Head of caudate nucleus (tissue), 42 donors: Measurements from ENCODE around the gene TWSG1.
"Not testable (repeated sequence)": the region's sequence is repeated elsewhere in the genome, so short reads cannot be mapped to it uniquely, and the experiment has no call there.

Experiments
- DNase-seq, 42 donors: peaks; one replicate each; pipeline versions ENCODE4 v3.0.0 to v3.0.0-alpha.2; 2020 to 2021; ENCODE audit warnings: mixed read lengths in 7 of 42
- intact Hi-C: fragments of 100-400 bp; cut with DNase I; formaldehyde crosslinking; loops from one replicate; pipeline ENCODE4 v1.15.0; 2022

TWSG1 gene

GRCh38 chr18:9373254-9373653 lies 38.7 kb downstream of the TWSG1 start:
- intact Hi-C loops, DNase-seq: not testable (repeated sequence)

GRCh38 chr18:9379118-9379517 lies 44.5 kb downstream of the TWSG1 start:
- no peak for DNase-seq
- intact Hi-C loops, result no loop called here

- intact Hi-C loops, result no loop called here
- DNase-seq, result no peak
These were observed 45.5 kb downstream of the TWSG1 start for GRCh38 chr18:9380101-9380500.

- intact Hi-C loops, result no loop called here
- peak in 7 of 42 donors; percentile 8 to 57 (median 23) for DNase-seq
These were observed 46.2 kb downstream of the TWSG1 start for GRCh38 chr18:9380621-9381395.

GRCh38 chr18:9386879-9387278 lies 52.3 kb downstream of the TWSG1 start:
- intact Hi-C loops, result no loop called here

GRCh38 chr18:9387891-9388290 lies 53.3 kb downstream of the TWSG1 start:
- intact Hi-C loops, result no loop called here
- DNase-seq, result no peak

More at GRCh38 chr18:9386879-9387278, 52.3 kb downstream of the TWSG1 start:
- no peak for DNase-seq

GRCh38 chr18:9389706-9390105 lies 55.1 kb downstream of the TWSG1 start:
- intact Hi-C loops, result no loop called here
- no peak for DNase-seq

GRCh38 chr18:9392726-9393125 lies 58.2 kb downstream of the TWSG1 start:
- intact Hi-C loops, result no loop called here
- no peak for DNase-seq

GRCh38 chr18:9394046-9394445 lies 59.5 kb downstream of the TWSG1 start:
- no peak for DNase-seq

GRCh38 chr18:9400197-9400596 lies 65.6 kb downstream of the TWSG1 start:
- intact Hi-C loops, result no loop called here

More at GRCh38 chr18:9394046-9394445, 59.5 kb downstream of the TWSG1 start:
- intact Hi-C loops, result no loop called here

GRCh38 chr18:9401176-9401575 lies 66.6 kb downstream of the TWSG1 start:
- DNase-seq, result no peak
- intact Hi-C loops, result no loop called here

More at GRCh38 chr18:9400197-9400596, 65.6 kb downstream of the TWSG1 start:
- DNase-seq, result peak in 1 of 42 donors; percentile 26

- DNase-seq, intact Hi-C loops: not testable (repeated sequence)
These were observed 67.9 kb downstream of the TWSG1 start for GRCh38 chr18:9402358-9403007.

- intact Hi-C loops, result no loop called here
- DNase-seq, result no peak
These were observed 69.4 kb downstream of the TWSG1 start for GRCh38 chr18:9403795-9404564.

GRCh38 chr18:9404565-9405060 lies 70.0 kb downstream of the TWSG1 start:
- intact Hi-C loops, result no loop called here
- no peak for DNase-seq

- intact Hi-C loops, result no loop called here
- no peak for DNase-seq
These were observed 70.6 kb downstream of the TWSG1 start for GRCh38 chr18:9405130-9405529.

- intact Hi-C loops, result no loop called here
- DNase-seq, result no peak
These were observed 71.4 kb downstream of the TWSG1 start for GRCh38 chr18:9405977-9406376.

GRCh38 chr18:9410515-9410914 lies 75.9 kb downstream of the TWSG1 start:
- DNase-seq, result no peak
- intact Hi-C loops, result no loop called here

- DNase-seq, result no peak
- intact Hi-C loops, result no loop called here
These were observed 79.0 kb downstream of the TWSG1 start for GRCh38 chr18:9413576-9413975.

GRCh38 chr18:9416563-9417072 lies 82.0 kb downstream of the TWSG1 start:
- DNase-seq, result no peak
- intact Hi-C loops, result no loop called here
